K562 (cell line): ENCODE data around the gene NIPAL1. TPM values are rescaled to one million over a fixed set of nuclear protein-coding genes. Genes with fewer than 3 reads are reported as not detected.

Source experiments
- ATAC-seq: fragments of 200-7000 bp; cut with Tn5 transposase; 3 replicates; pipeline ENCODE4 v1.9.1; 2020; ENCODE audit warnings: moderate library complexity
- BruUV-seq: library from RNA; stranded (reverse); fragments of 400-500 nt; replicated peaks from 2 replicates; lab custom pipeline; 2021; lab: Mats Ljungman, UMichigan
- CTCF ChIA-PET: fragments of 300-600 bp; formaldehyde crosslinking; extraction: SDS; loops from one replicate; lab custom pipeline; 2021; ENCODE audit warnings: low intra/inter-chr PET ratio; lab: Yijun Ruan, JAX
- POLR2A ChIA-PET: fragments of 300-600, 350-650 bp; sonication (Branson Sonifier 250); formaldehyde crosslinking; extraction: SDS; loops from one replicate; lab custom pipeline; 2021; ENCODE audit warnings: antibody characterized with exemption, inconsistent platforms; lab: Yijun Ruan, JAX
- DNase-seq, 4 experiments: peaks; one replicate each; pipeline versions ENCODE4 v3.0.0 to v3.0.0-alpha.2; 2011 to 2018; ENCODE audit warnings: low spot score in 3 of 4, mixed read lengths in 3 of 4; ENCODE audit errors: extremely low read depth in 1 of 4
- FAIRE-seq: peaks from 2 replicates; lab custom pipeline; 2011; peaks lifted over from hg19 to GRCh38; lab: Jason Lieb, UNC
- H2AFZ ChIP-seq: 2 replicates; pipeline ENCODE4 v1.6.0; 2011; ENCODE audit warnings: low read depth, low read length, control low read depth, inconsistent platforms
- H3K27ac ChIP-seq: fragments of 200-600 bp; 3 replicates; pipeline ENCODE4 v1.8.0; 2011; ENCODE audit warnings: low read depth, mild to moderate bottlenecking, control low read depth, inconsistent platforms, low read length, moderate library complexity, mixed read lengths; ENCODE audit errors: extremely low read depth
- H3K27me3 ChIP-seq, 2 experiments: fragments of 300-600 bp in 1 of 2; 2 replicates in 1 of 2; 3 replicates in 1 of 2; pipeline versions ENCODE4 v1.6.0 to v1.8.0; 2011; ENCODE audit warnings: inconsistent platforms in 2 of 2, low read length in 2 of 2, mild to moderate bottlenecking in 1 of 2, mixed read lengths in 1 of 2, moderate library complexity in 1 of 2; ENCODE audit not compliant: control insufficient read depth in 2 of 2, insufficient read depth in 2 of 2
- H3K36me3 ChIP-seq: fragments of 300-600 bp; 3 replicates; pipeline ENCODE4 v1.8.0; 2011; ENCODE audit warnings: mild to moderate bottlenecking, low read length, inconsistent platforms; ENCODE audit not compliant: control insufficient read depth, insufficient read depth
- H3K4me1 ChIP-seq, 2 experiments: fragments of 200-600 bp in 1 of 2; replicated peaks in 1 of 2; 2 replicates in 1 of 2; 3 replicates in 1 of 2; pipeline versions ENCODE4 v1.5.1 to v1.8.0; 2011; ENCODE audit warnings: inconsistent platforms in 2 of 2, low read length in 2 of 2, mild to moderate bottlenecking in 1 of 2, mixed read lengths in 1 of 2, moderate library complexity in 1 of 2; ENCODE audit not compliant: control insufficient read depth in 2 of 2, insufficient read depth in 2 of 2
- H3K4me2 ChIP-seq: 2 replicates; pipeline ENCODE4 v1.6.1; 2011; ENCODE audit warnings: low read length, control low read depth, inconsistent platforms, mixed read lengths; ENCODE audit not compliant: insufficient read depth
- H3K4me3 ChIP-seq: fragments of 200-600 bp; sonication (generic), shearing (Covaris generic); 2 replicates; pipeline ENCODE4 v1.5.1; 2016; ENCODE audit warnings: control low read depth, inconsistent platforms
- H3K79me2 ChIP-seq: fragments of 200-600 bp; 3 replicates; pipeline ENCODE4 v1.8.0; 2011; ENCODE audit warnings: low read length, inconsistent platforms; ENCODE audit not compliant: control insufficient read depth, insufficient read depth
- H3K9ac ChIP-seq, 2 experiments: 2 replicates each; pipeline versions ENCODE4 v1.6.0 to v1.6.1; 2011; ENCODE audit warnings: low read depth in 2 of 2, low read length in 2 of 2, control low read depth in 1 of 2, inconsistent platforms in 1 of 2, mild to moderate bottlenecking in 1 of 2, mixed read lengths in 1 of 2; ENCODE audit not compliant: insufficient read depth in 1 of 2
- H3K9me1 ChIP-seq: one replicate; pipeline ENCODE4 v1.6.0; 2011; ENCODE audit warnings: inconsistent platforms, mild to moderate bottlenecking, low read length, moderate library complexity; ENCODE audit not compliant: control insufficient read depth, insufficient read depth
- H3K9me3 ChIP-seq: replicated peaks from 2 replicates; pipeline ENCODE4 v1.5.1; 2011; ENCODE audit warnings: low read depth, low read length, inconsistent platforms; ENCODE audit not compliant: control insufficient read depth, insufficient read depth
- H4K20me1 ChIP-seq: replicated peaks from 2 replicates; pipeline ENCODE4 v1.6.1; 2011; ENCODE audit warnings: low read length, inconsistent platforms, mixed read lengths; ENCODE audit not compliant: control insufficient read depth, insufficient read depth
- BCLAF1 ChIP-seq, 2 experiments: fragments of 450-650 bp in 1 of 2; IDR thresholded peaks; 2 replicates each; pipeline ENCODE4 v1.6.1; 2011 to 2017; ENCODE audit warnings: low read depth in 2 of 2, antibody characterized with exemption in 1 of 2, borderline replicate concordance in 1 of 2, low read length in 1 of 2, mild to moderate bottlenecking in 1 of 2, mixed read lengths in 1 of 2; ENCODE audit not compliant: control insufficient read depth in 1 of 2
- CBFA2T2 ChIP-seq: fragments of 450-650 bp; conservative IDR thresholded peaks from 2 replicates; pipeline ENCODE4 v1.6.1; 2017; ENCODE audit warnings: mild to moderate bottlenecking
- E2F1 ChIP-seq: sonication (generic); formaldehyde crosslinking; IDR thresholded peaks from 2 replicates; pipeline ENCODE4 v1.8.1; 2023; ENCODE audit warnings: mild to moderate bottlenecking, missing genetic modification reagents, moderate library complexity
- FOXJ2 ChIP-seq: fragments of 200-800 bp; sonication (Bioruptor generic); IDR thresholded peaks from 2 replicates; pipeline ENCODE4 v1.6.1; 2016; ENCODE audit warnings: missing genetic modification characterization, missing compliant biosample characterization
- ILF3 ChIP-seq: fragments of 450-650 bp; IDR thresholded peaks from 2 replicates; pipeline ENCODE4 v1.6.1; 2018; ENCODE audit warnings: antibody characterized with exemption, mild to moderate bottlenecking, moderate library complexity, borderline replicate concordance
- SPI1 ChIP-seq: IDR thresholded peaks from 2 replicates; pipeline ENCODE4 v1.6.1; 2011; ENCODE audit warnings: low read depth, low read length, control low read depth, borderline replicate concordance
- STAT6 ChIP-seq: sonication (generic); formaldehyde crosslinking; IDR thresholded peaks from 2 replicates; pipeline ENCODE4 v1.8.1; 2023; ENCODE audit warnings: mild to moderate bottlenecking, missing genetic modification reagents
- ZC3H4 ChIP-seq: sonication (generic); formaldehyde crosslinking; IDR thresholded peaks from 2 replicates; pipeline ENCODE4 v1.9.0; 2021; ENCODE audit warnings: missing genetic modification reagents, borderline replicate concordance
- ZNF518B ChIP-seq: fragments of 250-450 bp; sonication (Bioruptor Pico); IDR thresholded peaks from 2 replicates; pipeline ENCODE4 v1.5.0; 2021; ENCODE audit warnings: mild to moderate bottlenecking, moderate library complexity
- ZNF764 ChIP-seq: fragments of 250-450 bp; sonication (Bioruptor Pico); IDR thresholded peaks from 2 replicates; pipeline ENCODE4 v1.4.0; 2020; ENCODE audit warnings: low read depth, mild to moderate bottlenecking, moderate library complexity
- WGBS: fragments of 100-300 bp; shearing (Covaris generic); methylation state at CpG from one replicate; pipeline ENCODE4 v1.1.6; 2016; ENCODE audit warnings: low coverage, mixed read lengths; ENCODE audit not compliant: insufficient coverage; ENCODE audit errors: missing lambda C conversion rate; 5-methylcytosine and 5-hydroxymethylcytosine counted together
- in situ Hi-C: fragments of 300-500 bp; cut with MboI; formaldehyde crosslinking; loops from 4 replicates; pipeline ENCODE4 v1.15.0; 2018; ENCODE audit warnings: inconsistent platforms, mixed read lengths
- intact Hi-C: fragments of 100-400 bp; cut with micrococcal nuclease; formaldehyde crosslinking; loops from 2 replicates; pipeline ENCODE4 v1.14.2; 2022
- polyA plus RNA-seq, 8 experiments: library from polyadenylated mRNA; depleted of rRNA in 4 of 8; stranded (reverse) in 5 of 8; unstranded in 3 of 8; fragments of >200 nt; fragmentation: Nextera tagmentation in 2 of 8; fragmentation: Illumina TruSeq in 1 of 8; extraction: Ambion mirVana in 2 of 8; extraction: Trizol in 1 of 8; gene quantifications; 2 replicates each; pipeline versions ENCODE4 v1.2.1 to v1.2.3, GENCODE V29; 2011 to 2014; ENCODE audit warnings: inconsistent platforms in 1 of 8, missing spikeins in 1 of 8
- total RNA-seq, 7 experiments: library from RNA; depleted of rRNA in 6 of 7; stranded (reverse); fragments of >200 nt in 6 of 7; fragmentation: Illumina TruSeq in 2 of 7; extraction: Trizol in 2 of 7; gene quantifications; 2 replicates each; pipeline versions ENCODE4 v1.2.1 to v1.2.3, GENCODE V29; 2011 to 2021; ENCODE audit warnings: low replicate concordance in 1 of 7

Gene NIPAL1
- total and polyA plus RNA-seq, 9 of the 15 experiments (the other 6 are each of a cell fraction or from before 2014, with no cell fraction given): 0.03 to 0.43 (median 0.25) TPM

DNA sequence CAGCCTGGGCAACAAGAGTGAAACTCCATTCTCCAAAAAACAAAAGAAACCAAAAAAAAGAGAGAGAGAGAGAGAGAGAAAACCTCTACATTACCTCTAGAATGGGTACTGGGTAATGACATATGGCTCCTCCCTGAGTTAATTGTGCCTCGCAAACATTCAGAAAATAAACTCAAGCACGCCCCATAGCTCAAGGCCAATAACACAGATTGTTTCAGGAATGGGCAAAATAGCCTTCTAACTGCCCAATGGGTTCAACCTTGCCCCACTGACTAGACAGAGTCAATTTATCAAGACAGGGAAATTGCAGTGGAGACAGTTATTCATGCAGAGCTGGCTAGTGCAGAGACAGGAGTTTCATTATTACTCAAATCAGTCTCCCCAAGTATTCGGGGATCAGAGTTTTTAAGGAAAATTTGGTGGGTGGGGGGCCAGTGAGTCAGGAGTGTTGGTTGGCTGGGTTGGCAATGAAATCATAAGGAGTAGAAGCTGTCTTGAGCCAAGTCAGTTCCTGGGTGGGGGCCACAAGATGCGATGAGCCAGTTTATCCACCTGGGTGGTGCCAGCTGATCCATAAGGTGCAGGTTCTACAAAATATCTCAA, 25.1 kb downstream of the NIPAL1 start:
- BruUV-seq: no TSS peak
- no peak overlapping the region for H3K4me2 ChIP-seq
- no peak for TF ChIP-seq BCLAF1 (IDR thresholded peaks at IDR 0.05; ENCODE audit: borderline replicate concordance in 1 of 2, control insufficient read depth in 1 of 2, low read depth in 2 of 2, low read length in 1 of 2)
- TF ChIP-seq ILF3: no peak
- TF ChIP-seq ZNF518B (CRISPR knock-in tag): no peak
- TF ChIP-seq SPI1: no peak
- TF ChIP-seq FOXJ2 (tag): no peak
- TF ChIP-seq CBFA2T2: no peak
- TF ChIP-seq ZNF764: no peak
- no peak for TF ChIP-seq E2F1
- TF ChIP-seq ZC3H4 (CRISPR knock-in tag): no peak
- TF ChIP-seq STAT6 (CRISPR knock-in tag): no peak

More for the DNA sequence above, 25.1 kb downstream of the NIPAL1 start:
- Histone ChIP-seq H3K27me3 (peaks cover 10 to 12% of the 10 kb centered on the region in 2 experiments; a peak in 3 of 5 replicates), H3K9me1 (no peaks in the 10 kb centered on the region), H3K79me2 (no peaks in the 10 kb centered on the region), H2AFZ (no peak overlapping the region), H3K9me3 (no peaks in the 10 kb centered on the region), H3K36me3 (no peaks in the 10 kb centered on the region), H4K20me1 (no peaks in the 10 kb centered on the region), H3K9ac (no peak overlapping the region), H3K4me1 (no peaks in the 10 kb centered on the region), H3K27ac (no peak overlapping the region), H3K4me3 (no peak overlapping the region)
- DNase-seq (no peak), ATAC-seq (no peak), FAIRE-seq (no peak)
- in situ Hi-C loops (no loop called here), intact Hi-C loops (loop anchor here (5.0 kb wide), 1 partner anchor 46 kb away; no protein-coding TSS in a partner anchor)
- 4% methylated on average over 4 of the region's 4 CpGs for WGBS
- POLR2A ChIA-PET: interaction anchor here (0.8 to 1.6 kb wide), 2 partner anchors 9 to 81 kb away, joined by 3 to 4 read pairs; no protein-coding TSS in a partner anchor
- CTCF ChIA-PET: no interaction called here
